Activated CD8-positive, alpha-beta memory T cell treated with anti-CD3 and anti-CD28 coated beads for 24 hours (primary cell): ENCODE measurements around the gene SNRPA.
"Not testable (repeated sequence)": the region's sequence is repeated elsewhere in the genome, so short reads cannot be mapped to it uniquely, and the experiment has no call there.

ENCODE experiments used
- DNase-seq: peaks from one replicate; pipeline ENCODE4 v3.0.0-alpha.2; 2020

SNRPA gene

DNA sequence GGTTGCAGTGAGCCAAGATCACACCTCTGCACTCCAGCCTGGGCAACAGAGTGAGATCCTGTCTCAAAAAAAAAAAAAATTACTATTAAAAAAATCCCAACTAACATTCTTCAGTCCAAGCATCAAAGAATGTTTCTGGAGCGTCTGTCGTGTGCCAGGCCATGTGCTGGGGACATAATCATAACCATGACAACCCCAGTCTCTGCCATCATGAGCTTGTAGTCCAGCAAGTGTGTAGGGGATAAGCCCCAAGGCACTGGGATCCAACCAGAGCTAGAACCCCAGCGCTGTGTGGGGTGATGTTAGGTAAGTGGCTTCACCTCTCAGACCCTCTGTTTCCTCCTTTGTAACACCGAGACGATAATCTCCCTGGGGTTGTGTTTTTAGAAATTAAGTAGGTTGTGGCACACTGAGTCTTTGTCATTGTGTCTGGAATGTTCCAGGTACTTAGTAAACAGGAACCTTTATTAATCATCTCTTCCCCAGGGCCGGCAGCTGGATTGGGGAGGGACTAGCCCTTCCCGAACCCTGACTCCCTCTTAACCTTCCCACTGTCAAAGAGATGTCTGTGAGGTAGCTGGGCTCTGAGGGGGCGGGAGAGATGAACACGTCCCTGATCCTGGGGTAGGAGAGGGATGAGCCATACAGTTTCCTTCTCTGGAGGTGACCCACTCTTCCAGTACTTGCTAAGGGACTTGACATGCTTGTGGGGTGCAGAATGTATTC lies 28.9 kb upstream of the SNRPA start:
- DNase-seq: no peak

DNA sequence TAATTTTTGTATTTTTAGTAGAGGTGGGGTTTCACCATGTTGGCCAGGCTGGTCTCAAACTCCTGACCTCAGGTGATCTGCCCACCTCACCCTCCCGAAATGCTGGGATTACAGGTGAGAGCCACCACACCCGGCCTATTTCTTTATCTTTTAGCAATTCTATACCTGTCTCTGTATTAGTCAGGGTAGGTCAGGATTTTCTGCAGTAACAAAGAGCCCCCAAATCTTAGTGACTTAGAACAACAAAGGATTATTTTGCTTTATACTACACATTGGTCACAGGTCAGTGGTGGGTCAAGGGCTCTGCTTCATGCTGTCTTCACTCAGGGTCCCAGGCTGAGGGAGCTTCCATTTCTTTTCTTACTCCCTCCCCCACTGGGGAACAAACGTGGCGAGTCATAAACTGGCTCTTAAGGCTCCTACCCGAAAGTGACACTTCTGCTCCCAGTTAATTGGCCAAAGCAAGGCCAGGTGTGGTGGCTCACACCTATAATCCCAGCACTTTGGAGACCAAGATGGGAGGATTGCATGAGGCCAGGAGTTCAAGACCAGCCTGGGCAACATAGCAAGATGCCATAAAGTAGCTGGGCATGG lies 27.2 kb upstream of the SNRPA start:
- DNase-seq: no peak

DNA sequence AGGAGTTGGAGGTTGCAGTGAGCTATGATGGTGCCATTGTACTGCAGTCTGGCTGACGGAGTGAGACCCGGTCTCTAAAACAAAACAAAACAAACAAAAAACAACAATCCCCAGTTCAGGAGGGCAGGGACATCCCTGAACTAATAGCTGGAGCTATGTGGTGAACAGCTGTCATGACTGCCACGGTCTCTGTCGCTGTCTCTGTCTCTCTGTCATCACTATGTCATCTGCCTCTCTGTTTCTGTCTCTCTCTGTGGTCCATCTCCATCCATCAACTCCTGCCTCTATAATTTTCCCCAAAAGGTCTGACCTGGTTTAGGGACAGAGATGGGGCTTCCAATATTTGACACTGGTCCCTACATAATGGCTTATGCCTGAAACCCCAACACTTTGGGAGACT lies 26.7 kb upstream of the SNRPA start:
- no peak for DNase-seq

DNA sequence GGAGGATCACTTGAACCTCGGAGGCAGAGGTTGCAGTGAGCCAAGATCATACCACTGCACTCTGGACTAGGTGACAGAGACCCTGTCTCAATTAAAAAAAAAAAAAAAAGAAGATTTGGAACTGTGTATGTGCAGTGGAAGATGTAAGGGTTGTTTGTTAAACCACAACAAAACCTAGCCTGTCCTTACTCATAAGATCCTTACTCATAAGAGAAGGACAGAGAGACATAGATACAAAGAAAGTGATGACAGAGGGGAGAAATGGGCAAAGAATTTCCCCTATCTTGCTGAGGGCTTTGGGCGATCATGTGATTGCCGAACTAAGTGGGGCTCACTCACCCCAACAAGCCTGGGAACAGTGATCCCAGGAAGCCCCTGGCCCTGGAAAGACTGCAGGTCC lies 26.1 kb upstream of the SNRPA start:
- no peak for DNase-seq

DNA sequence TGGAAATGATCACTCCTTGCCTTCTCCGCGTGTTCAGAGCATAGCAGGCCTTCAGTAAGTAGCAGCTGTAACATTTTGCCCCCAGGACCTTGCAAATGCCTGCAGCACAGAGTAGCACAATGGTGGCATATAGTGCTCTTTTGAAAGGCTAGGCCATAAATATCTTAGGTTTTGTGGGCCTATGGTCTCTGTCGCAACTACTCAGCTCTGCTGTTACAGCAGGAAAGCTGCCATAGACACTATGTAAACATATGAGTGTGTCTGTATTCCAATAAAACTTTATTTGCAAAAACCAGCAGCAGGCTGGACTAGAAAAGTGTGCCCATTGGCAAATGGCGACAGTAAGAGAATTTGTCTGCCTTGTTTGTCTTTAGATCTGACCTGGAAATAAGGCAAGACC lies 24.7 kb upstream of the SNRPA start:
- DNase-seq: no peak

DNA sequence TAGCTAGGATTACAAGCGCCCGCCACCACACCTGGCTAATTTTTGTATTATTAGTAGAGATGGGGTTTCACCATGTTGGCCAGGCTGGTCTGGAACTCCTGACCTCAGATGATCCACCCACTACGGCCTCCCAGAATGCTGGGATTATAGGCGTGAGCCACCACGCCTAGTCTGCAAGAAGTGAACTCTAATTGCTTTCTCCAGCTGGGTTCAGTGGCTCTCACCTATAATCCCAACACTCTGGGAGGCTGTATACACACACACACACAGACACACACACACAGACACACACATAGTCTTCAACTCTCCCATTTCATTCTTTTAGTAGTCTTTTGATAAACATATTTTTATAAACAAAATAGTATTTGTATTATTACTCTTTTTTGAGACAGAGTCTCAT lies 20.9 kb upstream of the SNRPA start:
- not testable (repeated sequence) for DNase-seq

DNA sequence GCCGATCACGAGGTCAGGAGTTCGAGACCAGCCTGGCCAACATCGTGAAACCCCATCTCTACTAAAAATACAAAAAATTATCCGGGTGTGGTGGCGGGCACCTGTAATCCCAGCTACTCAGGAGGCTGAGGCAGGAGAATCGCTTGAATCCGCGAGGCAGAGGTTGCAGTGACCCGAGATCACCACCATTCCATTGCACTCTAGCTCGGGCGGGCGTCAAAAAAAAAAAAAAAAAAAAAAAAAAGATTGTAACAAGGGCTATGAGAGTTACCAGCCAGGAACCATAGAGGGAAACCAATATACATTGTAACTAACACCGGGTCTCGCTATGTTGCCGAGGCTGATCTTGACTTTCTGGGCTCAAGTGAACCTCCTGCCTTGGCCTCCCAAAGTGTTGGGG lies 18.7 kb upstream of the SNRPA start:
- not testable (repeated sequence) for DNase-seq

DNA sequence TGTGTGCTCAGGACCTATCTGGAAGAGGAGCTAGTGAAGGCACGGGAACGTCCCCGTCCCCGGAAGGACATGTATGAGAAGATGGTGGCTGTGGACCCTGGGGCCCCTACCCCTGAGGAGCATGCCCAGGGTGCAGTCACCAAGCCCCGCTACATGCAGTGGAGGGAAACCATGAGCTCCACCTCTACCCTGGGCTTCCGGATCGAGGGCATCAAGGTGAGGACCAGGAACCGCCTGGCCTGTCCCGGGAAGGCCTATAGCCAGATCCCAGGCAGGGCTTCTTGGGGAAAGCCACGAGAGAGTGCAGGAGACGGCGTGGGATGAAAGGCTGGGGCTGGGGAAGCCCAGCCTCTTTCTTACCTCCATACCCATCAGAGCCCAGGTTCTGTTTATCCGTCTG lies 17.9 kb upstream of the SNRPA start:
- no peak for DNase-seq

DNA sequence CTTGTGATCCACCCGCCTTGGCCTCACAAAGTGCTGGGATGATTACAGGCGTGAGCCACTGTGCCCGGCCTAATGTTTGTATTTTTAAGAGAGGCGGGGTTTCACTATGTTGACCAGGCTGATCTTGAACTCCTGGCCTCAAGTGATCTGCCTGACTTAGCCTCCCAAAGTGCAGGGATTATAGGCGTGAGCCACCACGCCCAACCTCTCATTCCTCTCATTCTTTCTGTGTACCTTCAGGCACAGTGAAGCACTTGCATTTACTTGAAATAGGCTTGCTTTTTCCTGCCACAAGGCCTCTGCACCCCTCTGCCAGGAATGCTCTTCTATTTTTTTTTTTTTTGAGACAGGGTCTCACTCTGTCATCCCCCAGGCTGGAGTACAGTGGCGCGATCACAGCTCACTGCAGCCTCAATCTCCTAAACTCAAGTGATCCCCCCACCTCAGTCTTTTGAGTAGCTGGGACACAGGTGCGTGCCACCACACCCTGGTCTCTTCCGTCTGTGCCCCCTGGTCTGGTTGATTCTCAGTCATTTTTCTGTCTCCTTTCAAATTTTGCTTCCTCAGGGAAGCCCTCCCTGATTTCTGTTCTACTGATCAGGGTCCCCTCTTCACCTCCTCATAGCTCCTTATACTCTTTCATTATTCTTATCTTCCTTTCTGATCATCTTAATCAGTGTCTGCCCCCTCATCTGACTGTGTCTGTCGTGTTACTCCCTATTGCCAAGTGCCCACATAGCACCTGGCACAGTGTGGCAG lies 15.8 kb upstream of the SNRPA start:
- no peak for DNase-seq

DNA sequence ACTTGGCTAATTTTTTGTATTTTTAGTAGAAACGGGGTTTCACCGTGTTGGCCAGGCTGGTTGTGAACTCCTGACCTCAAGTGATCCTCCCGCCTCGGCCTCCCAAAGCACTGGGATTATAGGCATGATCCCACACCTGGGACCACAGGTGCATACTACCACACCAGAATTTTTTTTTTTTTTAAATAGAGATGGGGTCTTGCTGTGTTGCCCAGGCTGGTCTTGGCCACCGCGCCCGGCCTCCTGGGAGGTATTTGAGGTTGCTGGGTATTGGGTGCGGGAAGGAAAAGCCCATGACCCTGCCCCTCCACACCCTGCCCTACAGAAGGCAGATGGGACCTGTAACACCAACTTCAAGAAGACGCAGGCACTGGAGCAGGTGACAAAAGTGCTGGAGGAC lies 14.3 kb upstream of the SNRPA start:
- no peak for DNase-seq

DNA sequence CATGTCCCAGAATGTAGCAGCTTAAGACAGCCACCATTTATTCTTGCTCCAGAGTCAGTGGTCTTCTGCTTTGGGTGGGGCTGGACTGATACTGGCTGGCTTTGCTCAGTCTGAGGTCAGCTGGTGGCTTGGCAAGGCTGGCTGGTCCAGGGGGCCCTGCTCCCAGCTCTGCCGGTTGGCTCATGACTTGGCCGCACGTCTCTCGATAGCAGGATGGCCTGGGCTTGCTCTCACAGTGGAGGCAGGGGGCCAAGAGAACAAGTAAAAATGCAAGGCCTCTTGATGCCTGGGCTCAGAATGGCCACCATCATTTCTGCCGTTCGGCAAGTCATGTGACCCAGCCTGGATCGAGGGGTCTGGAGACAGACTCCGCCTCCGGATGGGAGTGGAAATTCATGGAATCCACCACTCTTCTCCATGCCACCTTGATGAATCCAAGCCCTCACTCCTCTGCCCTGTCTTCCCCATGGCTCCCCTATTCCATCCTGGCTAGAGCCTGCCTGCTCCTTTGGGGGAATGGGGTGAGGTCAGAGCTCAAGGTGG lies 13.8 kb upstream of the SNRPA start:
- DNase-seq: no peak

DNA sequence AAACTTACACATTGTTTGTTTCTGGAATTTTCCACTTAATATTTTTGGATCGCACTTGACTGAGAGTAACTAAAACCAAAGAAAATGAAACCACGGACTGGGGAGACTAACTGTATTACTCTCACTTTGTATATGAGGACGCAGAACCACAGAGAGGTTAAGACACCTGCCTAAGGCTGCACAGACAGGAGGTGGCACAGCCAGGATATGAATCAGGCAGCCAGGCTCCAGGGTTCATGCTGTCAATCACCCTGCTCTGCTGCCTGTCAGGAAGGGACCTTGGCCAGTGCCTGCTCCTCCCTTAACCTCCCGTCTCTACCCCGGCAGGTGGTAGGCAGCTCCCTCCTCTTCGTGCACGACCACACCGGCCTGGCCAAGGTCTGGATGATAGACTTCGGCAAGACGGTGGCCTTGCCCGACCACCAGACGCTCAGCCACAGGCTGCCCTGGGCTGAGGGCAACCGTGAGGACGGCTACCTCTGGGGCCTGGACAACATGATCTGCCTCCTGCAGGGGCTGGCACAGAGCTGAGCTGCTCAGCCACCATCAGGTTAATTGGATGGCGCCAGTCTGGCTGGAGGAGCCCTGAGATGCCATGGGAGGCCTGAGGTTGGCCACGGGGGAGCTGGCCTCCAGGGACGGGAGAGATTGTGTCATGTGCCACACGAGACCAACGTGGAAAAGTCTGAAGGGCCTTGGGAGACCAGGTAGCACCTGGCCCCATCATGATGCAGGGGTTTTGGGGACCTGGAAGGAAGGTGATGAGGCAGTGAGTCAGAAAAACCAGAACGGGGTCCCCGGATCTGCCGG lies 11.8 kb upstream of the SNRPA start:
- DNase-seq: no peak

DNA sequence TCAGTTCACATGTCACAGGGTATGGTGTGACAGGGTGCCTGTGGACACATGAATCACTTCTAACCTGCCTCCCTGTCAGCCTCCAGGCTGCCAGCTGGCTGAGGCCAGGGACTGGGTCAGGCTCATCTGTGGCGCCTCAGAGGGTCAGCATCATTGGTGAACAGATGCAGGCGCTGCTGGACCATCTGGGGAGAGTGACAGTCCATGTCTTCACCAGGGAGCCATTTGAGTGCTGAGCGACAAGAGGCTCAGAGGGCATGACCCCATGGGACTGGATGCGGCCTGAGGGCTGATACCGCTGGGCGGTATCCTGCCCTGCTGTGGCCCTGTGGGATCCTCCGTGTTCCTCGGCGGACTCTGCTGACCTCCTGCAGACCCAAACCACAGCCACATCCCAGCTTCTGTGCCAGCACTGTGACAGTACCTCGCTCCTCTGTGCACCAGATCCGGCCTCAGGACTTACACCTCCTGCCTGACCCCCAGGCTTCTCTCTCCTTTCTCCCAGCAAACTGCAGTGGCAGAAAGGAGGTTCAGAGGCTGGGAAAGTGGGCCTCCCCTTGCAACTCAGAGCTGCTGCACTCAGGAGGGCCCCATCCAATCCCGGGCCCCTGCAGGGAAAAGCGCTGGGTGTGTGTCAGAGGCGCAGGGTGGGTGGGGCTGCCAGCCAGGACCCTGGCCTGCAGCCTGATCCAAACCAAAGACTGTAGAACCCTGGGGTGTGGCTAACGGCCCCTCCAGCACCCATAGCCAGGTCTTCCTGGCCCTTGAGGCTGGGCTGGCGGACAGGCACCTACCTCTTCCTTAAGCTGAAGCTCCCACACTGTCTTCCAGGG lies 10.9 kb upstream of the SNRPA start:
- DNase-seq: no peak

DNA sequence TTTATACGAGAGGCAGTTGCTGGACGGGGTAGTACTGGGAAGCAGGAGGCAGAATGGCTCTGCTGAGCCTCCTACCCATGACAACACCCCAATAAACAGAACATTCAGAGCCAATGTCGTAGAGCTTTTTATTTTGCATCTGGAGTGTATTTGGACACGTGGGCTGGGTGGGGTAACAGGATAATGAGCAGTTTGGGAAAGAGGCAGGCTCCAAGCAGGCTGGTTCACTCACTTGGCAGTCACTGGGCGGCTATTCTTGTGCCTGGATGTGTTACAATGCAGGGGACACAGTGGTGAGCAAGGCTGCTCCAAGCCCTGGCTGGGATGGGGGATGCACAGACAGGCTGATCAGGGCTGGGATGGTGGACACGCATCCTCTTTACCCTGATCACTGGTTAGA lies 10.3 kb upstream of the SNRPA start:
- no peak for DNase-seq

DNA sequence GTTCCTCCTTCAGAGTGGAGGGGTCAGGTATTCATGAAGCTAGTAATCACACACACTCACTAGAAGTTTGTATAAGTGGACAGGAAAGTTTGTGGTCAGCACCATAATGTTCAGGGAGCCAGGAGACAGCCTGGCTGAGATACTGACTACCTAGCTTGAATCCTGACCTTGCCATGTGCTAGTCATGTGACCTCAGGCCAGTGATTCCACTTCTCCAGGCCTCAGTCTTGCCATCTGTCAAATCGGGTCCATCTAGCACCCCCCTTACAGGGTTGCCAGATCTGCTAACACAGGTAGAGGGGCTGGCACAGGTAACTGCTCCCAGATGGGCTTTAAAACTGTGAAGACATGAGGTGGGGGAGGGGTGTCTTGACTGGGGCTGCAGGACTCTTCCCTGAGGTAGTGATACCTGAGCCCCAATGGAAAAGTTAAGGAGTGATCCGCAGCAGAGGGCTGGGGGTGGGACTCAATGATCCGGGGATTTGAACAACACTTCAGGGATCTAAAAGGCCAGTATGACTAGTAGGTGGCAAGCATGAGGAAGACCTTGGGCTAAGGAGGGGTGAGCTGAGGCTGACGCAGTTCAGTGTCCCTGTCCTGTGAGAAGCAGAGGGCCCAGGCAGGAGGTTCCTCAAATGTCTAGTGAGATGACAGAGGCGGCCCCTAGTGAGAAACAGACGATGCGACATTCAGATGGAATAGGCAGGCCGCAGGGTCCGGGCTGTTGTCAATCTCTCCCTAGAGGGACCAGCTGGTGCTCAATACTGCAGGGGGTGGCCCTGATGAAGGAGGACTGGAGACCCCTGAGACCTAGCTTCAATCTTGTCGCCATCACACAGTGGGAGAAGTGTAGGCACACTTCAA lies 9.2 kb upstream of the SNRPA start:
- DNase-seq: no peak

DNA sequence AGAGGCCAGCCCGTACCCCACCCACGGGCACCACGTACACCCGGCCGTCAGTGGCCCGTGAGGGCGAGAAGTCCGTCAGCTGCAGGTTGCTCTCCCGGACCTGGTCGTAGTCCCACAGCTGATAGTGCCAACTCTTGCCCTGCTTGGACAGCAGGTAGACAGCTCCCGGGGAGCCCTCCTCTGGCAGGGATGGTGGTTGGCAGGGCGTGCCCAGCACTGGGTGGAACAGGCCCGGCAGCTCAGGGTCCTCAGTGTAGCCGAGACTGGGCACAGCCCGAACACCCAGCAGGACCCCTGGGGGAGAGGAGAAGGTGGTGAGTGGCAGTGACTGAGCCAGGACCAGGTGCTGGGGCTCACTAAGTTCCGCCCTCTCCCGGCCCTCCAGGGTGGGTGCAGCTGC lies 8.5 kb upstream of the SNRPA start:
- no peak for DNase-seq

DNA sequence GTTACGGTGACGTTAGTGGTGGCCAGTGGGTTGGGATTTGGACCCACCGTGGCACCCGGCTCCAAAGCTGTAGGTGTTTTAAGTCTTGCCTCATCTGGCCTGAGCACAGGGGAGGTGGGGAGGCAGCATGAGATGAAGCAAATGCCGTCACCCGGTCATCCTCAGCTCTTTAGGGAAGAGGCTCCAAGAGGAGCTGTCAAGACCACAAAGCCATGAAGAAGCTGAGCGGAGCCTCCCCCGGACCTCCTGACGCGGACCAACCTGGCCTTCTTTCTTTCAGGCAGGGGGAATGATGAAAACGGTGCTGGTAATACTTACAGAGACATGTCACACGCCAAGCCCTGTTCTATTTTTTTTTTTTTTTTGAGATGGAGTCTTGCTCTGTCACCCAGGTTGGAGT lies 8.1 kb upstream of the SNRPA start:
- no peak for DNase-seq

DNA sequence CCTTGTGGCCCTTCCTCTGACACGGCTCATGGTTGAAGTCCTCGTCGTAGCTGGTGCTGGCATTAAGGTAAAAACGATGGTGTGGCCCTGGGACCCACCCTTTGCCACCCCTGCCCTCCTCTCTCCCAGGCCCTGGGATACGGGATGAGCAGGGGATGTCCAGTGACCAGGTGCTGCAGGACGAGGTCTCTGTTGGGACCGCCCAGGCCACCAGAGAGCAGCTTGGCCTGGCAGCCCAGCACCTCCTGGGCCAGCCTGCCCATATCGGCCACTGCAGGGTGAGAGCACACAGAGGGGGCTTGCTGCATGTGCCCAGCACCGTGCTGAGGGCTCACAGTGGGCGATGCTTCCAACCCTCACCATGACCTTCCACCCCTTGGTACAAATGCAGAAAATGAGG lies 7.1 kb upstream of the SNRPA start:
- no peak for DNase-seq

DNA sequence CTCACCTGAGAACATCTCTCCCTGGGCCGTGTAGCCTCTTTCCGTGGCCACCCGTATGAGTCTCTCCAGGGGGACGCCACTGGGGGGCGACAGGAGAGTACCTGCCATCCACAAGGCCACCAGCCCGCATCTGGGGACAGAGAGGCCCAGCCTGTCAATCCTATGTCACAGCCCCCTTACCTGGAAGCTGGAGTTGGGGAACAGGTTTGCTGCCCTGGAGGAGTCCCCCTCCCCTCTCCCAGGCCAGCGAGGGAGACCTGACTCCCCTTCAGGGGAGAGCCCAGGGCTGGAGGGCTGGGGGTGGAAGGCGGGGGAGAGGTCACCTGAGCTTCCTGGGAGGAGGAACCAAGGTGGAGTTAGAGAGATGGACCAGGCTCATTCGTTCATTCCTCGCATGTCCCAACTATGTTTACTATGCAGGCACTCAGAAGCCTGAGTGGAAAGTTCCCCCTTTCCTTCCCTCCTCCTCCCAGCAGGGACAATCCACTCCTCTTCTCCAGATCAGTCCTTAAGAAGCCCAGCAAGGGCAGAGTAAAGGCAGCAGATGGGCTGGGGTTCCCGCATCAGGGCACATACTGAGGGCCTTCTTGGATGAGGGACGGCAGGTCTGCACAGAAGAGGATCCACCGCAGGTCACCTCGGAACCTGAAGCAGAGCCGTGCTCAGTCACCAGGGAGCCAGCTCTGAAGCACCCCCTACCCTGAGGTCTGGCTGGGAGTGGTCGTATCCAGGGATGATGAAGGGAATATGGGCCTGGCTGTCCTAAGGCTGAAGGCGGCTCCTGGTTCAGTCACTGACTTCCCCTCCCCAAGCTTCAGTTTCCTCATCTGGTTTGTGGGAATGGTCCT lies 6.2 kb upstream of the SNRPA start:
- peak; percentile 66 for DNase-seq

DNA sequence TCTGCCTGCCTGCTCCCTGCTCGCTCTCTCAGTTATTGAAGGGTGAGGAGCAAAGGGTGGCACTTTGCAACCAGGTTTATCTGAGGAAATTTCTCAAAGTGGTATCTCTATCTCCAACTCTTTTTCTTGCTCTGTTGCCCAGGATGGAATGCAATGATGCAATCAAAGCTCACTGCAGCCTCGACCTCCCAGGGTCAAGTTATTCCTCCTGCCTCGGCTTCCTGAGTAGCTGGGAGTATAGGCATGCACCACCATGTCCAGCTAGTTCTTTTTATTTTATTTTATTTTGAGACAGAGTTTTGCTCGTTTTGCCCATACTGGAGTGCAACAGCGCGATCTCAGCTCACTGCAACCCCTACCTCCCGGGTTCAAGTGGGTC lies 5.6 kb upstream of the SNRPA start:
- no peak for DNase-seq
